DMS53 treated with DMSO at 0.1 percent for 48 hours (cell line): Measurements from ENCODE around the gene CHID1.

Experiments
- DNase-seq: peaks from one replicate; lab custom pipeline; 2025; ENCODE audit not compliant: unreplicated experiment; lab: John Stamatoyannopoulos, UW

CHID1 gene

GRCh38 chr11:837990-838307 is 72.7 kb downstream of the CHID1 start:
- no peak for DNase-seq

- DNase-seq = no peak
These were observed 73.2 kb downstream of the CHID1 start for GRCh38 chr11:837189-837989.

DNA sequence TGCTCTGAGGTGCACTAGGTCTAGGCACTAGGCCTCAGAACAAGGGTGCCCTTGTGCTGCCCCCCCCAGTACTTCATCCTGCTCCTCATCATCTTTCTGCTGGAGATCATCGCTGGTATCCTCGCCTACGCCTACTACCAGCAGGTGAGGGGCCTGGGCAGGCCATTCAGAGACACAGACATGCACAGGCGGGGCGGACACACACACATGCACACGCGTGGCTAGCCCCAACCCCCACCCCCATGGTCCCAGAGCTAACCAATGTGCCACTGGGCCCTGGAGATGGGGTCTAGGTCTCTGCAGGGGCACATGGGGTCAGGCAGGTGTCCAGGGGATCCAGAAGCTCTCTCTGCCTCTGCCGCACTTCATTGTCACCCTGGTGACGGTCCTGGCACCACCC is 73.9 kb downstream of the CHID1 start:
- no peak for DNase-seq

DNA sequence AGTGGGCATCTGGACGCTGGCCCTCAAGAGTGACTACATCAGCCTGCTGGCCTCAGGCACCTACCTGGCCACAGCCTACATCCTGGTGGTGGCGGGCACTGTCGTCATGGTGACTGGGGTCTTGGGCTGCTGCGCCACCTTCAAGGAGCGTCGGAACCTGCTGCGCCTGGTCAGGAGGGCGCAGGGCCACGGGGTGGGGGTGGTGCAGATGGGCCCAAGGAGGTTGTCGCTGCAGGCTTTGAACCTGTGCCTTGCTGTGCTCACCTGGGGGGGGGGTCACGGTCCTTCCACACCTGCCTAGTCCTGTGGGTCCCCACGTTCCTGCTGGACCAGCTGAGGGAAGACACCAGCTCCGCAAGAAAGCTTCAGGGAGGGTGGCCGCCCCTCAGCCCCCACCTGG is 74.3 kb downstream of the CHID1 start:
- DNase-seq = no peak

GRCh38 chr11:834371-835316 is 76.0 kb downstream of the CHID1 start:
- no peak for DNase-seq

DNA sequence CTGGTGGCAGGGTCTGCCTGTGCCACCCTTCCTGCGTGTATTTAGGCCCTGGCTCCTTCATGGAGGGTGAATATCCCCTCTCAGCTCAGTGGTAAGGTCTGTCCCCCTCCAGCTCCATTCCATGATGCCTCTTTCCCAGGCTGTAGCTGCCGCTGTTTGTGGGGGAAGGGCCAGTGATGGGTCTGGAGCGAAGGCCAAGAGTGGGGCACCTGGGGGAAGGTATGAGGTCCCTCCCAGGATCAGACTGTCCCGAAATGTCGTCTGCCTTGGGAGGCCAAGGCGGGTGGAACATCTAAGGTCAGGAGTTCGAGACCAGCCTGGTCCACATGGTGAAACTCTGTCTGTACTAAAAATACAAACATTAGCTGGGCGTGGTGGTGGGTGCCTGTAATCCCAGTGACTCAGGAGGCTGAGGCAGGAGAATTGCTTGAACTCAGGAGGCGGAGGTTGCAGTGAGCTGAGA is 76.7 kb downstream of the CHID1 start:
- no peak for DNase-seq

DNA sequence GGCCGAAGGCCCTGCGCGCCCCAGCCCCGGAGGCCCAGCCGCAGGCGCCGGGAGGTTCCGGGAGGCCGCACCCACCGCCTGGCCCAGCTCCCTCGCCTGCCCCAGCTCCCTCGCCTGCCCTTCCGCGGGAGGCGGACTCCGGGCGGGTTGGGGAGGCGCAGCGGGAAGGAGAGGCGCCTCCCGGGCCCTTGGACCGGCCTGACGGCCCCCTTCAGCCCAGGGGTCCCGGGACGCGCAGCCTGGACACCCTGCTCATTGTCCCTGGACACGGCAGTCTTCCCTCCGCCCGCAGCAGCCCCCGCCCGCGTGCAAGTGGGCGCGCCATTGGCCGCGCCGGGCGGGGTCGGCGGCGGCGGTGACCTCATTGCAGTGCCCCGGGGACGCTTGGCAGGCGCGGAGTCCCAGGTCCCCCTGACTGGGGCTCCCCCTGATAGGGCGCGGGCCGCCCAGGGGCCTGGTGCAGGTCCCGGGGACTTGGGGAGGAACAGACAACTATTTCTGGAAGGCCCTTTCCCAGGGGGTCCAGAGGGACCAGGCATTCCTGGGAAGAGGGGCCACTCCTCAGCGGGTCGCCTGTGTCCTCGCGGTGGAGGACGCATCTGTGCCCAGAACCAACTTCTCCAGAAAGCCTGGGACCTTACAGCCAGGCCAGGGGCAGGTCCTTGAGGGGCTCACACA is 77.4 kb downstream of the CHID1 start:
- DNase-seq = no peak

DNA sequence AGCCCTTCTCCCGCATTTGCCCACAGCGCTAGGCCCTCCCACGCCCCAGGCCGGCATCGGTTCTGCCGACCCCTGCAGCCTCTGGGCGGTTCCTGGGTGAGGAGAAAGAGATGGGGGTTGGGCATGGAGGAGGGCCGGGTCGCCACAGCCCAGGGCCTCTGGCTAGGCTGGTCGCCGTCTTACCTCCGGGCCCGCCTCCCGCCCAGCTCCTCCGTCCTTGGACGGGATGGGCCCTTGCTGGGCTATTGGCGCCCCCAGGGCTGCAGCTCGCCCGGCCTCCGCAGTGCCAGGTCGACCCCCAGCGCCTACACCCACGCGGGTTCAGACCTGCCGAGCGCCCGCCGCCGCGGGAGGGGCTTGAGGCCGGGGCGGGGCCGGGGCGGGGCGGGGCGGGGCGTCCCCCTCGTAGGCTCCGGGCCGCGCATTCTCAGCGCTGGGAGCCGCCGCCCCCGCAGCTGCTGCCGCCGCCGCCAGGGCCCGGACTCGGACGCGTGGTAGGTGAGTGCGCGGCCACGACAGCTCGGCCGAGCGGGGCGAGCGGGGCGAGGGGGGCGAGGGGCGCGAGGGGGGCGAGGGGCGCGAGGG is 78.0 kb downstream of the CHID1 start, which contains the start of gene CD151:
TSS of gene CD151 (plus strand) at position 424 of the 585 bp plus-strand sequence. CDS start 3,118 bp downstream, outside the sequence.
- peak; percentile 56 for DNase-seq

- DNase-seq = no peak
These were observed 78.6 kb downstream of the CHID1 start for GRCh38 chr11:831961-832528.

DNA sequence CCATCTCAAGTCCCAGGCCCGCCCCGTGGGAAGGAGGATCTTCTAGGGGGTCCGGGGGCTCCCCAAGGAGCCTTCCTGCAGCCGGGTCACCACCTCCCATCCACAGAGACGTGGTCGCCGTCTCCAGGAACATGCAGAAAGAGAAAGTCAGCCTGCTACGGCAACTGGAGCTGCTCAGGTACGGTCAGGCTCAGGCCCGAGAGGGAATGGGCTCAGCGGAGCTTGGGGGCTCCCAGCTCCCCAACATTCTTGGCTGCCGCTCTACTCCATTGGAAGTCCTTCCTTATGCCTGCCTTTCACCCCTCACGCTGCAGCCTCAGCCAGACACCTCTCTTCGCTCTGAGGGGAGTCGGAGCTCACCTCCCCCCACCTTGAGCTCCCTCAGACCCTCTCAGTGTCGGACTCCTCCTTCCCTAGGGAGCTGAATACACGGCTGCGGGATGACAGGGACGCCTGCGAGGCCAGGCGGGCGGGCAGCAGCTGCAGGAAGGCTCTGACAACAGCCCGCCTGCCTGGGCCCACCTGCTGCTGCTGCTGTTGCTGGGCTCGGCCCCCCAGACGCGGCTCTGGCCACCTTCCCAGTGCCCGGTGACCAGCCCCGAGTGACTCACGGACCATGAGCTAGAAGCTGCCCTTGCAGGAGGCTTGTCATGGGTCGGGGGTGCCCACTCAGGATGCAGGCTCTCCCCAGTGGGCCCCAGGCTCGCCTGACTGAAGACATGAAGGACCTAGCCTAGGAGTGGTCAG is 79.3 kb downstream of the CHID1 start:
- peak; percentile 33 for DNase-seq

- peak; percentile 83 for DNase-seq
These were observed 80.1 kb downstream of the CHID1 start for GRCh38 chr11:830295-831117.

DNA sequence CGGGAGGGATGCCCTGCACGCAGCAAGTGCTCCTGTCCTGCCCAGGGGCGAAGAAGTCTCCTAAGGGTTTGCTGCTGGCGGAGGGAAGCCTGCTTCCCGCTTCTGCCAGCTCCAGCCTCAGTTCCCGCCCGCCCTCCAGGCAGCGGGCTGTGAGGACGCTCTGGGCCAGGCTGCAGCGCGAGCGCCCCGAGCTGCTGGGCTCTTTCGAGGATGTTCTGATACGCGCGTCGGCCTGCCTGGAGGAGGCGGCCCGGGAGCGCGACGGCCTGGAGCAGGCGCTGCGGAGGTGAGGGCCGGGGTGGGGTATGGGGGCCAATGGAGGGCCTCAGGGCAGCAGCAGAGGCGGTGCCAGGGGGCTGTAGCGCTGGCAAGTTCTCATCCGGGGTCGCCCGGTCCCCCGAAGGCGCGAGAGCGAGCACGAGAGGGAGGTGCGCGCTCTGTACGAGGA is 80.7 kb downstream of the CHID1 start:
- no peak for DNase-seq

GRCh38 chr11:829176-829846 is 81.3 kb downstream of the CHID1 start:
- DNase-seq = peak; percentile 39

DNA sequence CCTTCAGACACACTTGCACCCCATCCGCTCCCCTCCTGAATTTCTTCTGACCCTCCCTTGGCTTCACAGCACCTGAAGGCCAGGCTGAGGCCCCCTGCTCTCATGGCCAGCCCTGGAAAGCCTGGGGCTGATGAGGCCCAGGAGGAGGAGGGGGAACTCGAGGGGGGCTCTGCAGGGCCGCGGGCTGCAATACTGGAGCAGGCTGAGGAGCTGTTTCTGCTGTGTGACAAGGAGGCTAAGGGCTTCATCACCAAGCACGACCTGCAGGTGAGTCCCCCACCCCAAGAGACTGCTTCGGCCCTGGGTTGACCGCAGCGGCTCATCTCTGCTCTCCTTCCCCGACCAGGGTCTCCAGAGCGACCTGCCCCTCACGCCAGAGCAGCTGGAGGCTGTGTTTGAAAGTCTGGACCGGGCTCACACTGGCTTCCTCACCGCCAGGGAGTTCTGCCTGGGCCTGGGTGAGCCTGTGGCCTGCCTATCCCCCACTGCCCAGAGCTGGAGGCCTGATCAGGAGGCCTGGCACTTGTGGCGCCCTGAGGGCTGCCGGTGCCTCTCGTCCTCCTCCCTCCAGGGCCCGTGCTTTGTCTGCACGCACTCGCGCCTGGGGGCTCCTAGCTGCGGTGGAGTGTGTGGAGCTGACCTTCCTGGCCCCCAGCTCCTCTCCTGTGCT is 82.0 kb downstream of the CHID1 start:
- DNase-seq = no peak

- DNase-seq = peak; percentile 70
These were observed 82.8 kb downstream of the CHID1 start, which contains the start of gene CRACR2B for GRCh38 chr11:827897-828192. Gene CRACR2B (plus strand): TSS chr11:827919. CDS start chr11:828608, 689 bp downstream.

DNA sequence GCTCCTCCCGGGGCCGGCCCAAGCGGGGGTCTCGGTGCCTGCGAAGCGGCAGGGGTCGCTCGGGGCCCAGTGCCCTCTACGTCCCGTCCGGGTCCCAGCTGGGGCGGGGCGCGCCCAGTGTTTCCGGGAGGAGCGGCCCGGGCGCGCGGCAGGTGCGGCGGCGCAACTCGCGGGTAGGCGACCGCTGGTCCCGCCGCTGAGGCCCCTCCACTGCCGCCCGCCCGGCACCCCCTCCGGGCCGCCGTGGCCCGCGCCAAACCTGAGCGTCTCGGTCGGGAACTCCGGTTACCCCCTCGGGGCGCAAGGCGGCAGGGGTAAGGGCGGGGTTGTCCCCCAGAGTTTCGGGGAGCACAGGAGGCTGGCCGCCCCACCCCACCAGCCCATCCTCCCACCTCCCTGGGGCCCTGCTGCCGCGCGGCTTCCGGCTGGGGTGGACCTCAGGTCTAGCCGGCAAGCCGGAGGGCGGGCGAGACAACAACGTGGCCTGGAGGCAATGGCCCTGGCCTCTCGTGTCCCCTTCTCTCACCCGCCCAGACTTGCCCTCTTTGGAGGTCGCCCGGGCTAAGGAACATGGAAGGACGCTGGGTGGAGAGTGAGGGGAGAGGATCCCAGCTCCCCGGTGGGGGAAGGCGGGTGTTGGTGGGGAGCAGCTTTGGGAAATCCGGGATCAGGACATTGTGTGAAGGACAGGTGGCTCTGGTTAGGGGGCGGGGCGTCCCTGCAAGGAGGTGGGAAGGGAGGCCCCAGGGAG is 83.3 kb downstream of the CHID1 start:
- peak; percentile 87 for DNase-seq

- no peak for DNase-seq
These were observed 83.8 kb downstream of the CHID1 start for GRCh38 chr11:826836-827145.
